Cardiac fibroblast (primary cell): ENCODE measurements around the gene NYAP2.
A peak's percentile ranks its signal among the peaks of the same experiment; 100 is the strongest.

Source experiments
- DNase-seq, 2 donors: peaks; one replicate each; pipeline versions ENCODE4 v3.0.0 to v3.0.0-alpha.2; 2010; ENCODE audit warnings: low read depth in 2 of 2
- H3K4me3 ChIP-seq, 2 donors: replicated peaks in 1 of 2; 1 replicate in 1 of 2; 2 replicates in 1 of 2; pipeline ENCODE4 v1.5.1; 2011; ENCODE audit warnings: low read depth in 2 of 2, low read length in 2 of 2, mild to moderate bottlenecking in 2 of 2, moderate library complexity in 1 of 2
- CTCF ChIP-seq: IDR thresholded peaks from one replicate; pipeline ENCODE4 v1.5.1; 2011; ENCODE audit warnings: low read depth, mild to moderate bottlenecking, low read length, inconsistent platforms

The NYAP2 gene

GRCh38 chr2:225599856-225600255, 200.3 kb downstream of the NYAP2 start:
- no peak overlapping the region for H3K4me3 ChIP-seq
- DNase-seq = no peak
- TF ChIP-seq CTCF = no peak

GRCh38 chr2:225600444-225600843, 200.9 kb downstream of the NYAP2 start:
- no peak for TF ChIP-seq CTCF
- DNase-seq = peak in 1 of 2 donors; percentile 23
- no peak overlapping the region for H3K4me3 ChIP-seq

GRCh38 chr2:225600865-225601264, 201.4 kb downstream of the NYAP2 start:
- no peak for TF ChIP-seq CTCF
- no peak for DNase-seq
- no peak overlapping the region for H3K4me3 ChIP-seq

GRCh38 chr2:225602205-225602604, 202.7 kb downstream of the NYAP2 start:
- no peak for DNase-seq
- TF ChIP-seq CTCF = no peak
- no peak overlapping the region for H3K4me3 ChIP-seq

GRCh38 chr2:225608136-225608535, 208.6 kb downstream of the NYAP2 start:
- no peak for DNase-seq
- H3K4me3 ChIP-seq = no peak overlapping the region
- no peak for TF ChIP-seq CTCF

- DNase-seq = no peak
- no peak for TF ChIP-seq CTCF
- no peak overlapping the region for H3K4me3 ChIP-seq
Measured at GRCh38 chr2:225612636-225613035, 213.1 kb downstream of the NYAP2 start.

- no peak for DNase-seq
- no peak for TF ChIP-seq CTCF
- no peak overlapping the region for H3K4me3 ChIP-seq
Measured at GRCh38 chr2:225614915-225615314, 215.4 kb downstream of the NYAP2 start.
